Effector memory CD8-positive, alpha-beta T cell (primary cell): ENCODE results near the gene MKRN2OS.
A peak's percentile ranks its signal among the peaks of the same experiment; 100 is the strongest.

Source experiments
- ATAC-seq: fragments of 150-1000 bp; cut with Tn5 transposase; replicated peaks from 2 replicates; pipeline ENCODE4 v1.10.0; 2021; ENCODE audit warnings: mild to moderate bottlenecking, moderate library complexity
- DNase-seq, 3 experiments: peaks; one replicate each; pipeline ENCODE4 v3.0.0; 2021
- H3K27ac Mint-ChIP-seq, 2 donors: one replicate each; pipeline ENCODE4 v1.8.0; 2022; ENCODE audit warnings: mild to moderate bottlenecking in 2 of 2, mixed read lengths in 2 of 2, moderate library complexity in 2 of 2
- H3K27me3 Mint-ChIP-seq, 2 donors: one replicate each; pipeline ENCODE4 v1.8.0; 2022; ENCODE audit warnings: mixed read lengths in 2 of 2
- H3K36me3 Mint-ChIP-seq: one replicate; pipeline ENCODE4 v1.8.0; 2022; ENCODE audit warnings: mild to moderate bottlenecking, moderate library complexity, mixed read lengths; ENCODE audit not compliant: insufficient read depth
- H3K4me1 Mint-ChIP-seq, 2 donors: one replicate each; pipeline ENCODE4 v1.8.0; 2022; ENCODE audit warnings: low read depth in 2 of 2, mixed read lengths in 2 of 2
- H3K4me3 Mint-ChIP-seq, 2 donors: one replicate each; pipeline ENCODE4 v1.8.0; 2022; ENCODE audit warnings: mild to moderate bottlenecking in 2 of 2, mixed read lengths in 2 of 2, moderate library complexity in 2 of 2
- H3K9me3 Mint-ChIP-seq, 2 donors: one replicate each; pipeline ENCODE4 v1.8.0; 2022; ENCODE audit warnings: mixed read lengths in 2 of 2
- total RNA-seq, 9 experiments: gene quantifications; one replicate each; lab custom pipeline; 2026; lab: John Stamatoyannopoulos, UW

The MKRN2OS gene, protein sequence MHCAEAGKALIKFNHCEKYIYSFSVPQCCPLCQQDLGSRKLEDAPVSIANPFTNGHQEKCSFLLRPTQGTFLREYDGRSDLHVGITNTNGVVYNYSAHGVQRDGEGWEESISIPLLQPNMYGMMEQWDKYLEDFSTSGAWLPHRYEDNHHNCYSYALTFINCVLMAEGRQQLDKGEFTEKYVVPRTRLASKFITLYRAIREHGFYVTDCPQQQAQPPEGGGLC
- total RNA-seq: 0 to 0.11 (median 0) reads per million in 9 experiments

DNA sequence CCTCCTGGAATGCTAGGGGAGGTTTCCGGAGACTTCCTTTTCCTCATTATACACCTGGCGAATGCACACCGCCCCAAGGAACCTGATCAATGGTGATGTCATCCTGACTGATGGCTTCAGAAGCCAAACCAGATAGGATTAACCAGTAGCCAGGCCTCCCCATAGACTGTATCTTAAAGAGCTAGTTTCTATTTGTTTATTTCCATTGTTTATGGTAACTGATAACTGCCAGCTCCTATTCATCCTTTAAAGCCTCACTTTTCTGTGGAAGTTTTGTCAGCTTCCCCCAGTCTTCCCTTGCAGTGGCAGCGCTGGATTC, at the start of gene MKRN2OS:
TSS of gene MKRN2OS (minus strand) at position 27 of the 319 bp plus-strand sequence. CDS start 35 bp downstream, outside the sequence.
- Mint-ChIP-seq H3K9me3 (no peaks in the 10 kb centered on the region), H3K4me1 (no peaks in the 10 kb centered on the region), H3K27ac (no peak within 1 kb of the TSS), H3K4me3 (no peak within 1 kb of the TSS), H3K27me3 (peaks cover 7 to 8% of the 10 kb centered on the region in 2 donors), H3K36me3 (no peaks in the 10 kb centered on the region)
- ATAC-seq (no peak), DNase-seq (no peak)

DNA sequence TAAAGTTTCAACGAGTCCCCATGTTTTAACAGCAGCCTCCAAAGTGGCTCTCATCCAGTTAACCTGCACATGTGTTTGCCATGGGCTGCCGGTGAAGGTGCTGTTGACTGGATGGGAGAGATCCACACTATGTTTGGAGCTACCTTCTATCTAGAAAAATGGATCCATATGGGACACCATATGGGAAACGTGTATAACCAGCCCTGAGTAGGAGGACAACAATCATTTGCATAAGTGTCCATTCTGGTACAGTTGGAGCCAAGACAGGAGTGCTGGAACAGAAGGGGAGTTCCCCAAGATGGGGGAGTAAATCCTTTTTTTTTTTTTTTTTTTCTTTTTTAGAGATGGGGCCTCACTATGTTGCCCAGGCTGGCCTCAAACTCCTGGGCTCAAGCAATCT, 48.2 kb upstream of the MKRN2OS start:
- DNase-seq: no peak
- H3K27me3 Mint-ChIP-seq: no peaks in the 10 kb centered on the region
- no peak for ATAC-seq
- no peaks in the 10 kb centered on the region for H3K9me3 Mint-ChIP-seq
- peaks cover 5 to 6% of the 10 kb centered on the region in 2 donors for H3K4me1 Mint-ChIP-seq
- H3K27ac Mint-ChIP-seq: peak overlapping the region; percentile 36 to 82
- peaks cover 77% of the 10 kb centered on the region for H3K36me3 Mint-ChIP-seq
- no peak overlapping the region for H3K4me3 Mint-ChIP-seq

DNA sequence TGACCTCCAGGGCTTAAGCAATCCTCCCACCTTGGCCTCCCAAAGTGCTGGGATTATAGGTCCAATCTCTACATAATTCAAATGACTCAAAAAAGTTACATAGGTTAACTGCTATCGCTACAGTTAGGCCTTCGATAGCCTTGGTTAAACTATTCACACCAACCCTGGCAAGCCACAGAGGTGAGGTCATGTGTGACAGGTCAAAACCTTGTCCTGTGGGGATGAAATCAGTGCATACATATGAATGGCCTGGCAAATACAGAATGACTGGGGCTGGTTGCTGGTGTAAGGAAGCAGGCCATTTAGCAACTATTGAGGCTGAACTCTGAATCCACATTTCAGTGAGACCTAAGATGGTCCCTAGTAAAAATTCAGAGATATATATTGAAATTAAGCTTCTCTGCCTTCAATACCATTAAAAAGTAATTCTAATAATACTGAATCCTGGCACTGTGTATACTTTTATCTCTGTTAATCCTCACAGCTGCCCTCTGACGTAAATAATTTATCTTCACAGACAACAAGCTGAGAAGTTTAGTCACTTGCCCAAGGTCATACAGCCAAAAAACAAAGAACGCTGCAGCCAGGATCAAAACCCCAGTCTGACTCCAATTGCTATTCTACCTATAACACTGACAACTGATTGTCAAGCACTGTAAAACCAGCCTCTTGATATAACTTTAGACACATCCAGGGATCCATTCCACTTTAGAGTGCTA, 46.9 kb upstream of the MKRN2OS start:
- Mint-ChIP-seq H3K4me3 (no peak overlapping the region), H3K27ac (peak overlapping the region in 1 of 2 donors; percentile 10), H3K27me3 (no peaks in the 10 kb centered on the region), H3K9me3 (no peaks in the 10 kb centered on the region), H3K4me1 (peaks cover 5 to 6% of the 10 kb centered on the region in 2 donors), H3K36me3 (peaks cover 78% of the 10 kb centered on the region)
- DNase-seq (no peak), ATAC-seq (no peak)

DNA sequence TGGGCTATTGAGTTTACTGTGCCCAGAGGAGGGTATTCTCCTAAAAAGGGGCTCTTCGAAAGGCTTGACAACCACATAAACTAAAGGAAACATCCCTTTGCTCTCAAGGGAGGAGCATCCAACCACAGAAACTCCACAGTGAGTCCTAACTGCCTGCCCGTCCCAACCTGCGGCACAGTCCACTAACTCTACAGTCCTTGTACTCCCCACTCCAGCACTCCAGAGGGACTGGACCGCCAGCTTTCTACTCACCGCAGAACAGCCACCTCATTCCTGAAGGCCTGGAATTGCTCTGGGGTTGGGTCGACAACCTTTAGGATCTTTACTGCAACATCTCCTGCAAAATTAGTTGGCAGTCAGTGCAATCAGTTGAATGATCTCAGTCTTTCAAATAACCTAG, 46.2 kb upstream of the MKRN2OS start:
- DNase-seq (no peak), ATAC-seq (no peak)
- Mint-ChIP-seq H3K4me3 (no peak overlapping the region), H3K27ac (peak overlapping the region in 1 of 2 donors; percentile 10), H3K9me3 (no peaks in the 10 kb centered on the region), H3K36me3 (peaks cover 77% of the 10 kb centered on the region), H3K27me3 (no peaks in the 10 kb centered on the region), H3K4me1 (peaks cover 6% of the 10 kb centered on the region in 2 donors)

DNA sequence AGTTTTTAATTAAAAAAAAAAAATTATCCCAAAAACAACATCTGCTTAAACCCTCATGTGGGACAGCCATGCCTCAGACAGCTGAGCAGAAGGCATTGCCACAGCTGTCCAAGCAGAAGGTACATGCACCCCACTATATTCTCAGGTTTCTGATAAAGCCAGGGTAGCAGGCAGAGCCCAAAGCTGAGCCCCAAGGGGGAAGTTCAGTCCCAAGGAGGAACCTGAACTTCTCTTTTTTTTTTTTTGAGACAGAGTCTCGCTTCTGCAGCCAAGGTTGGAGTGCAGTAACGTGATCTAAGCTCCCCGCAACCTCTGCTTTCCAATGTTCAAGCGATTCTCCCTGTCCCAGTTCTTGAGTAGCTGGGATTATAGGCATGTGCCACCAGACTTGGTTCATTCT, 44.8 kb upstream of the MKRN2OS start:
- Mint-ChIP-seq H3K27ac (peak overlapping the region in 1 of 2 donors; percentile 29), H3K4me3 (no peak overlapping the region), H3K4me1 (peaks cover under 1 to 5% of the 10 kb centered on the region in 2 donors), H3K9me3 (no peaks in the 10 kb centered on the region), H3K27me3 (no peaks in the 10 kb centered on the region), H3K36me3 (peaks cover 81% of the 10 kb centered on the region)
- DNase-seq (no peak), ATAC-seq (no peak)

DNA sequence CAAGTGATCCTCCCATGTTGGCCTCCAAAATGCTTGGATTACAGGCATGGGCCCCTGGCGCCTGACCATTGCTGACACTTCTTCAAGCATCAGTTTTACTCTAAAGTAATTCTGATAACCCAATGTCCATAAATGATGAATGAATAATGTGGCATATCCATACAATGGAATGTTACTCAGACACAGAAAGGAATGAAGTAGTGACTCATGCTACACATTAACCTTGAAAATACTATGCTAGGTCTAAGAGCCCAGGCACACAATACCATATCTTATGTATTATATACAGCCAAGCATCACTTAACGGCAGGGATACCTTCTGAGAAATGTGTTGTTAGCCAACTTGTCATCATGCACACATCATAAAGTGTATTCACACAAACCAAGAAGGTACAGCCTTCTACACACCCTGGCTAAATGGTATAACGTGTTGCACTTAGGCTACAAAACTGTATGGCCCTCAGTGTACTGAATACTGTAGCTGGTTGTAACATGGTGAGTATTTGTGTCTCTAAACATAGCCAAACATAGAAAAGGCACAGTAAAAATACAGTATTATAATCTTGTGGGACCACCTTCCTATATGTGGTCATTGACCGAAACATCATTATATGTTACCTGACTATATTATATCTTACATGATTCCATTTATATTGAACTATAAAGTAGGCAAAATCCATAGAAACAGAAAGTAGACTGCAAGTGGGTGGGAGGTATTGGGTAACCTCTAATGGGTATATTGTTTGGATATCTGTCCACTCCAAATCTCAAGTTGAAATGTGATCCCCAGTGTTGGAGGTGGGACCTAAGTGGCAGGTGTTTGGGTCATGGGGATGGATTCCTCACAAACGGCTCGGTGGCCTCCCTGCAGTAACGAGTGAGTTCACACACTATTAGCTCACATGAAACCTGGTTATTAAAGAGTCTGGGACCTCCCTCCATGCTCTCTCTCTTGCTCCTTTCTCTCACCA, 43.0 kb upstream of the MKRN2OS start:
- DNase-seq (no peak), ATAC-seq (no peak)
- H3K4me3 Mint-ChIP-seq: no peak overlapping the region
- no peaks in the 10 kb centered on the region for H3K9me3 Mint-ChIP-seq
- H3K27me3 Mint-ChIP-seq: no peaks in the 10 kb centered on the region
- H3K4me1 Mint-ChIP-seq: peaks cover 0 to 5% of the 10 kb centered on the region in 2 donors
- H3K36me3 Mint-ChIP-seq: peaks cover 86% of the 10 kb centered on the region
- H3K27ac Mint-ChIP-seq: peak overlapping the region; percentile 2 to 47

DNA sequence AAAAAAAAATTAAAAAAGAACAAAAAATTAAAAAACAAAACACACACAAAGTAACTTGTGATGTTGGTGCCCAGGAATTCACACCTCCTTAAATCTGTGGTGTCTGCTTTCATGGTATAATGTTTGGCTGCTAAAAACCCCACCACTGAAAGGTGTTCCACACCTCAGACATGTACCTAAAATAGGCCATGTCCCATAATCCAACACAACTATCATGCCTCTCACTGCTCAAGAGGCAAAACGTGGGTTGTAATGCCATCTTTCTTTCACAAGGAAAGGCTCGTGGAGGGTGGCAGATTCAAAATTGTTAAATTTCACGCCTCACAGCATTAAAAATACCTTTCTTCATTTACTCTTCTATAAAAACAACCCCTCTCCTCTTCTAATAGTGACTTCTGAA, 41.1 kb upstream of the MKRN2OS start:
- H3K27me3 Mint-ChIP-seq: no peaks in the 10 kb centered on the region
- no peak overlapping the region for H3K4me3 Mint-ChIP-seq
- peaks cover 0 to 5% of the 10 kb centered on the region in 2 donors for H3K4me1 Mint-ChIP-seq
- peak overlapping the region; percentile 52 to 84 for H3K27ac Mint-ChIP-seq
- ATAC-seq: peak; percentile 75
- no peaks in the 10 kb centered on the region for H3K9me3 Mint-ChIP-seq
- no peak for DNase-seq
- peaks cover 90% of the 10 kb centered on the region for H3K36me3 Mint-ChIP-seq

DNA sequence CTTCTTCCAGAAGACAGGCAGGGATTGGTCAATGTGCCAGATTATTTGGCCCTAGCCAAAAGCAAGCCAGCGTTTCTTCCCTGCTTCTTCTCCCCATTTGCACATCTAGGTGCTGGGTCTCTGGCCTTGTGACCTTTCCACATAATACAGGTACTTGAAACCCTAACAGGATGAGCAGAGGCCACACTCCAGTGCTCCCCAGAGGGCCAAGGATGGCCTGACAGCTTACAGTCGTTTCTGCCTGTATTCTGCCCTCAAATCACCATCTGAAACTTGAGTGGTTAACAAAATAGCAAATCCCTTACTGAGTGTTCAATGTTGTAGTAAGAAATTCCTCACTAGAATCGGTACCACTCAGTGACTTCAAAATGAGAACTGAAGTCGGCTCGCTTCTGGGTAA, 40.7 kb upstream of the MKRN2OS start:
- DNase-seq (no peak), ATAC-seq (no peak)
- peak overlapping the region; percentile 52 to 84 for H3K27ac Mint-ChIP-seq
- H3K27me3 Mint-ChIP-seq: no peaks in the 10 kb centered on the region
- no peak overlapping the region for H3K4me3 Mint-ChIP-seq
- H3K4me1 Mint-ChIP-seq: peaks cover 2 to 5% of the 10 kb centered on the region in 2 donors
- H3K9me3 Mint-ChIP-seq: no peaks in the 10 kb centered on the region
- H3K36me3 Mint-ChIP-seq: peaks cover 92% of the 10 kb centered on the region

DNA sequence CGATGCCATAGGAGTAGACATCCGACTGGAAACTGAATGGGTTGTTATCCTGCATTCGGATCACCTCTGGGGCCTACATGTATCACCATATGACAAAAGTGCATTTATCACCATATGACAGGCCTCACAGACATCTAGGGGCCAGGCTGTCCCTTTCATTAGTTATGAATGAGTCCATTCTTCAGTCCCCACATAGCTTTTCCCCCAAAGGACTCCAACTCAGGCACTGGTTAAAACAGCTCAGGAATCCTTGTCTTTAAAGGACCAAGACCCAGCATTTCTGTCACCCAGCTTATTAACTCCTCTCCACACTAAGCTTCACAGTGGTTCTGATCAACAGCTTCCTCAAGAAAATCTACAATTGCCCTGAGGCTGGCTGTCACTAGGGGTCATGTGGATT, 39.9 kb upstream of the MKRN2OS start:
- DNase-seq (no peak), ATAC-seq (no peak)
- no peaks in the 10 kb centered on the region for H3K9me3 Mint-ChIP-seq
- H3K27ac Mint-ChIP-seq: peak overlapping the region in 1 of 2 donors; percentile 84
- H3K4me1 Mint-ChIP-seq: peaks cover 5% of the 10 kb centered on the region in 2 donors
- H3K36me3 Mint-ChIP-seq: peaks cover 94% of the 10 kb centered on the region
- no peak overlapping the region for H3K4me3 Mint-ChIP-seq
- no peaks in the 10 kb centered on the region for H3K27me3 Mint-ChIP-seq

DNA sequence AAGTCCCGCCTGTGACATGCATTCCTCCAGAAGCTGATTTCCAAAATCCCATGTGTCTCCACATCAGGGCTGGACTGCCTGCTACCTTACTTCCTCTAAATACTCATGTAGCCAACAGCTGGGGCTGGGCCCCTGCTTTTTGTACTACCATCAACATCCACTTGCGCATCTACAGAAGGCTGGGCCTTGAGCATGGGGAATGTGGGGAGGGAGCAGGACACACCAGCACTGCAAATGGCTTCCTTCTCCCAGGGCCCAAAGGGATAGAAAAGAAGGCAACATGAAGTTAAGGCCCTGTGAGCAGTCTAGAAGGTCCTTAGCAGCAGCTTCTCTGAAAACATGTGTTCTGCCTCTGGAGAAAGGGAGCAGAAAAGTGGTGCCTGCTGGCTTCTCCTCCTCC, 38.8 kb upstream of the MKRN2OS start:
- no peak for DNase-seq
- H3K27me3 Mint-ChIP-seq: no peaks in the 10 kb centered on the region
- H3K27ac Mint-ChIP-seq: peak overlapping the region in 1 of 2 donors; percentile 60
- ATAC-seq: no peak
- no peak overlapping the region for H3K4me3 Mint-ChIP-seq
- H3K36me3 Mint-ChIP-seq: peaks cover 88% of the 10 kb centered on the region
- no peaks in the 10 kb centered on the region for H3K9me3 Mint-ChIP-seq
- peaks cover 6 to 8% of the 10 kb centered on the region in 2 donors for H3K4me1 Mint-ChIP-seq

DNA sequence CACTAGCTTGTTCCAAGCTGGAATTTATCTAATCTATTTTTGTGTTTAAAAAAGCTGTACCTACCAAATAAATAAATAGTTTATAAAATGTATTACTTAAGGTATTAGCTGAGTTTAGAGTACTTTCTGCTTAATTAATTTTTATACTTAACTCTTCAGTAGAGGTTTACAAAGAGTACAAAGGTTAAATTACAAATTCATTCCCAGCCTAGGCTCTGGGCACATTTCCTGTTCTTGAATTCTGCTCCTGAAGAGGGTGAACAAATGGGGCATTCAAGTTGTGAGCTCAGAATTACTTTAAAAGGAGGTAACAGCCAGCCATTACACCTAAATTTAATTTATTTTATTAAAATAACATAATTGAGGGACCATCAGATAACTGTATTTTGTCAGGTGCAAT, 38.0 kb upstream of the MKRN2OS start:
- H3K27me3 Mint-ChIP-seq: no peaks in the 10 kb centered on the region
- ATAC-seq: no peak
- H3K27ac Mint-ChIP-seq: no peak overlapping the region
- H3K9me3 Mint-ChIP-seq: no peaks in the 10 kb centered on the region
- no peak overlapping the region for H3K4me3 Mint-ChIP-seq
- peaks cover 3 to 8% of the 10 kb centered on the region in 2 donors for H3K4me1 Mint-ChIP-seq
- H3K36me3 Mint-ChIP-seq: peaks cover 88% of the 10 kb centered on the region
- no peak for DNase-seq

DNA sequence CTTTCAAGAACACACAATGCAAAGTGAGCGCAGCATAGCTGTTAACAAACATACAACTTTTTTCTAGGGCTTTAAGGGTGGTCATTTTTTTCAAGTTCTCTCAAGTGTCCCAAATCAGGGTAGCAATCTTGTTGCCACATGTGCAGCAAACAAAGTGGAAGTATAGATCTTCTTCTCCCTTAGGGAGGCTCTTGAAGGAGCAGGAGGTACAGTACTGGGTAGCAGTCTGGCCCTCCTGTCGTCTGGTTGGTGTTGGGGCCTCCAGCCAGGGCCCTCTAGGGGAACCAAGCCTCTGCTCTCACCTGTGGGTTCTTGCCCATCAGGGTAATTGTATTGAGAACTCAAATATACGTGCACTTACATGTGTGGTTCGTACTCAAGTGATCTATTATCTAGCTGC, 37.4 kb upstream of the MKRN2OS start:
- Mint-ChIP-seq H3K9me3 (no peaks in the 10 kb centered on the region), H3K36me3 (peaks cover 87% of the 10 kb centered on the region), H3K4me3 (no peak overlapping the region), H3K27me3 (no peaks in the 10 kb centered on the region), H3K27ac (no peak overlapping the region), H3K4me1 (peaks cover 3 to 8% of the 10 kb centered on the region in 2 donors)
- ATAC-seq (no peak), DNase-seq (no peak)

DNA sequence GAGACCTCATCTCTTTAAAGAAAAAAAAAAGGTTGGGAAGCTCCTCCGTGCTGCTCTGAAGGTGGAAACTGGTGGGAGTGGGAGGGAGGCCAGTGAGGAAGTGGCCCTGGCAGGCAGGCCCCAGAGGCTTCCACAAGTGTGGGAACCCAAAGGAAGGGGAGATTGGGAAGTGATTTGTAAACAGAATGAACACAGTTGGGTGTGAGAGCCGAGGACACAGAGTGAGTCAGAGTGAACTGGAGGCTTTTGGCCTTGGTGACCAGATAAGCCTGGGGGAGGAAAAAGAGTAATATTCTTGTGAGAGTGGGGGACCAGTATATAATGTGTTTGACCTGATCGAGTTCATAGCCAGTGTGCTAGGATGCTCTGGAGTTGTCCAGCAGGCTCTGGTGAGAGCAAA, 34.6 kb upstream of the MKRN2OS start:
- DNase-seq (no peak), ATAC-seq (no peak)
- H3K27ac Mint-ChIP-seq: peak overlapping the region in 1 of 2 donors; percentile 44
- no peak overlapping the region for H3K4me3 Mint-ChIP-seq
- H3K4me1 Mint-ChIP-seq: peaks cover 2 to 8% of the 10 kb centered on the region in 2 donors
- no peaks in the 10 kb centered on the region for H3K27me3 Mint-ChIP-seq
- H3K36me3 Mint-ChIP-seq: peaks cover 88% of the 10 kb centered on the region
- no peaks in the 10 kb centered on the region for H3K9me3 Mint-ChIP-seq
